ENCODE results near the gene EPHA2.

The EPHA2 gene

GRCh38 chr1:16143566-16144324, 12.1 kb downstream of the EPHA2 start:
- peaks cover 2% of the 10 kb centered on the region for H3K4me1 Mint-ChIP-seq (ENCODE audit: low read depth)
- peaks cover 12% of the 10 kb centered on the region for H3K27me3 Mint-ChIP-seq (ENCODE audit: low read depth)

DNA sequence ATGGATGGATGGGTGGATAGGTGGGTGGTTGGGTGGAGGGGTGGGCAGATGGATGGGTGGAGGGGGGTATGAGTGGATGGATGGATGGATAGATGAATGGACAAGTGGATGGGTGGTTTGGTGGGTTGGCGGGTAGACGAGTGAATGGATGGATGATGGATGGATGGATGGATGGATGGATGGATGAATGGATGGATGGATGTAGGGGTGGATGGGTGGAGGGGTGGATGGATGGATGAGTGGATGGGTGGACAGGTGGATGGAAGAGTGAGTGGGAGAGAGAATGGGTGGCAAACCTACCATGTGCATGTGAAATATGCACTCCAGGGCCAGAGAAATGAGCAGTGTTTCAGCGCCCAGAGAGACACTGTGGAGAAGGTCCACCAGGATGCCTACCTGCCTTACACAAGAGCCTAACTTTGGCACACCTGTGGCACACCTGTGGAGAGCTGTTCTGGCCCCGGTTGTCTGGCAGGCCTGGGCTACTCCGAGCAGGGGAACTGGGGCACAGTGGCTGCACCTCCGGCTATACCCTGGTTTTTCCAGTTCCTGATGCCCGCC, 12.8 kb downstream of the EPHA2 start:
- Mint-ChIP-seq H3K4me1 (ENCODE audit: low read depth) (peaks cover 2% of the 10 kb centered on the region), H3K27ac (no peak overlapping the region), H3K4me3 (no peak overlapping the region), H3K9me3 (no peaks in the 10 kb centered on the region), H3K36me3 (ENCODE audit: low read depth) (no peaks in the 10 kb centered on the region), H3K27me3 (ENCODE audit: low read depth) (peaks cover 12% of the 10 kb centered on the region)

More at GRCh38 chr1:16143566-16144324, 12.1 kb downstream of the EPHA2 start:
- no peaks in the 10 kb centered on the region for H3K9me3 Mint-ChIP-seq
- H3K4me3 Mint-ChIP-seq: no peak overlapping the region
- no peaks in the 10 kb centered on the region for H3K36me3 Mint-ChIP-seq (ENCODE audit: low read depth)
- H3K27ac Mint-ChIP-seq: no peak overlapping the region

GRCh38 chr1:16142383-16142995, 13.4 kb downstream of the EPHA2 start:
- Mint-ChIP-seq H3K27ac (no peak overlapping the region), H3K9me3 (no peaks in the 10 kb centered on the region), H3K27me3 (ENCODE audit: low read depth) (peaks cover 12% of the 10 kb centered on the region), H3K36me3 (ENCODE audit: low read depth) (no peaks in the 10 kb centered on the region), H3K4me3 (no peak overlapping the region), H3K4me1 (ENCODE audit: low read depth) (peaks cover 2% of the 10 kb centered on the region)

DNA sequence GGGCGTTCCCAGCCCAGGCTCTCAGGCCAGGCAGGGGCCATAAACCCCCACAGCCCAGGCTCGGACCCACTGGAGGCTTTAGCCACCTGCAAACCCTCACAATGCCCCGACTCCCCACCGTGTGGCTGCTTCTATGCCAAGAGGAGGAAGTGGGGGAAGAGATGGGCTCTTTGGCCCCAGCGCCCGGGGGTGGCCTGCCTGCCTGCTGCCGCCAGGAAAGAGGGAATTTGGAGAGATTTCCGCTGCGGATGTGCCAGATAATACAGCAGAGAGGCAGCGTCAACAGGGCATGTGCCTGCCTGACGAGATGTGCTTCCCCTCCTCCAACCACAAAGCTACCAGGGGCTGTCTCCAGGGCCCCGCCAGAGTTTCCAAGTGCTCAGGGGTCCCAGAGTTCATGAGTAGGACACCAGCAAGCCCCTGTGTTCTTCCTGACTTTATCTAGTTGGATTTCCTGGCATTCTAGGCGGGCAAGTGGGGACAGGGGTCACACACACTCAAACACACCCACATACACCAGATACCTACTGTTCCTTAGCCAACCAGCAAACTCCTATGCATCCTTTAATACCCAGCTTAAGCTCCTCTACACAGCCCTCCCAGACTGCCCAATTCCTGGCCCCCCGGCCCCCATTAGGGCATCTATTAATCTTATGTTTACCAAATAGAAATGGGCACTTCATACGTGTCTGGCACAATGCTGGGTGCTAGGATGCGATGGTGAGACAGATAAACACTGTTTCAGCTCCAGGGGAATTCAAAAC, 14.1 kb downstream of the EPHA2 start:
- Mint-ChIP-seq H3K27me3 (ENCODE audit: low read depth) (peaks cover 12% of the 10 kb centered on the region), H3K4me3 (no peak overlapping the region), H3K27ac (no peak overlapping the region), H3K9me3 (no peaks in the 10 kb centered on the region), H3K4me1 (ENCODE audit: low read depth) (peaks cover 2% of the 10 kb centered on the region), H3K36me3 (ENCODE audit: low read depth) (no peaks in the 10 kb centered on the region)

- Mint-ChIP-seq H3K36me3 (ENCODE audit: low read depth) (no peaks in the 10 kb centered on the region), H3K9me3 (no peaks in the 10 kb centered on the region), H3K4me3 (no peak overlapping the region), H3K27me3 (ENCODE audit: low read depth) (peaks cover 12% of the 10 kb centered on the region), H3K27ac (no peak overlapping the region), H3K4me1 (ENCODE audit: low read depth) (peaks cover 2% of the 10 kb centered on the region)
Measured at GRCh38 chr1:16140068-16140596, 15.7 kb downstream of the EPHA2 start.

- H3K4me1 Mint-ChIP-seq (ENCODE audit: low read depth): peaks cover 2% of the 10 kb centered on the region
- H3K9me3 Mint-ChIP-seq: no peaks in the 10 kb centered on the region
- H3K4me3 Mint-ChIP-seq: no peak overlapping the region
- H3K36me3 Mint-ChIP-seq (ENCODE audit: low read depth): no peaks in the 10 kb centered on the region
- no peak overlapping the region for H3K27ac Mint-ChIP-seq
- peaks cover 12% of the 10 kb centered on the region for H3K27me3 Mint-ChIP-seq (ENCODE audit: low read depth)
Measured at GRCh38 chr1:16139473-16139962, 16.4 kb downstream of the EPHA2 start.

DNA sequence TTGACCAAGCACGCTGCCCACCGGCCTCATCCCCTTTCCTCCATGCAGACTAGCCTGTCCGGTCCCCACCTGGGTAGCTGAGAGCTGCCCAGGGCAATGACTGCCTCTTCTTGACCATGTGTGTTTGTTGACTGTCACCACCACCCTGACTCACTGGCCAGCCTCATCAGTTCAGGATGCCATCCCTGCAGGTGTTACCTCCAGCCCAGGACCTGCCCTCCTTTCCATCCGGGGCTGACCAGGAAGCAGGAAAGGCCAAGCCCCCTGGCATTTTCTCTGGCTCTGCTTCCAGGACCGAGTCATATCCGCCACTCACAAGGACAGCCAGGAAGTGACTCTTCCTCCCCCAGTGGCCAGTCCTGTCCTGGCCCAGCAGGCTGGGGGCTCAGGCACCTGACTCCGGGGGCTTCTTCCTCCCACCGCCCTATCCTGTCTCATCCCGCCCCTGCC, 17.1 kb downstream of the EPHA2 start:
- Mint-ChIP-seq H3K4me1 (ENCODE audit: low read depth) (peaks cover 2% of the 10 kb centered on the region), H3K4me3 (no peak overlapping the region), H3K27me3 (ENCODE audit: low read depth) (peaks cover 12% of the 10 kb centered on the region), H3K36me3 (ENCODE audit: low read depth) (no peaks in the 10 kb centered on the region), H3K9me3 (no peaks in the 10 kb centered on the region), H3K27ac (no peak overlapping the region)

DNA sequence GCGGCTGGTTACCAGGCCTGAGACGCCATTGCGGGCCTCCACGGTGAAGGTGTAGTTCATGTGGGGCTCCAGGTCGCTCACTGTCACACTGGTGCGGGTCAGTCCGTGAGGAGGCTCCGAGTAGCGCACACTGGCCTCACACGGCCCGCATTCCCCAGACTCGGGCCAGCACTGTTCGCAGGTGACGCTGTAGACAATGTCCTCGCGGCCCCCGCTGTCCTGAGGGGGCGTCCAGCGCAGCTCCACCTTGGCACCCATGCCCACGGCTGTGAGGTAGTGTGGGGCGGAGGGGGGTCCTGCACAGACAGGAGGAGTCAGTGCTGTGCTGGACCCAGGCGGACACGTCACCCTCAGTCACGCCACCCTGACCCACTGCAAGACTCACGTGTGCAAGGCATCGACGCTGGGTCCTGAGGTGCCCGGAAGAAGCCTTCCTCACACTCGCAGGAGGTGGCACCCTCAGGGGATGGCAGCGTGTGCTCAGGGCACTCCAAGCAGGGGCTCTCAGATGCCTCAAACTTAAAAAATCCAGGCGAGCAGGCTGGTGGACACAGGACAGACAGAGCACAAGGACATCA, 17.9 kb downstream of the EPHA2 start:
- Mint-ChIP-seq H3K36me3 (ENCODE audit: low read depth) (no peaks in the 10 kb centered on the region), H3K27me3 (ENCODE audit: low read depth) (peaks cover 10% of the 10 kb centered on the region), H3K4me1 (ENCODE audit: low read depth) (peaks cover 2% of the 10 kb centered on the region), H3K9me3 (no peaks in the 10 kb centered on the region), H3K27ac (no peak overlapping the region), H3K4me3 (no peak overlapping the region)

DNA sequence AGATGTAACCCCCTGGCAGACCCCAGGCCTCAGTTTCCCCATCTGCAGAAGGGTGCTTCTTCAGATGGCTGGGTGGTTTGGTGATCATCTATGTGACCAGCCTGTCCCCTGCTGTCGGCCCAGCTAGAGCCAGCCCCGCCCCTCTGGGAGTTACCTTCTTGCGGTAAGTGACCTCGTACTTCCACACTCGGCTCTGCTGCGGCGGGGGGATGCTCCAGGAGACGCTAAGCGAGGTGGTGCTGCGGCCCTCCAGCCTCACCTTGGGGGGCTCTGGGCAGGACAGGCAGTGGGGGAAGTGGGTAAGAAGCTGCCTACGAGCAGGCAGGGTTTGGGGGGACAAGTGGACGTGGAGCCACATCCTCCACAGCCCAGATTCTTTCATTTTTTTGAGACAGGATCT, 20.4 kb downstream of the EPHA2 start:
- H3K27ac Mint-ChIP-seq: peak overlapping the region; percentile 49
- H3K36me3 Mint-ChIP-seq (ENCODE audit: low read depth): no peaks in the 10 kb centered on the region
- H3K27me3 Mint-ChIP-seq (ENCODE audit: low read depth): peaks cover 3% of the 10 kb centered on the region
- H3K4me1 Mint-ChIP-seq (ENCODE audit: low read depth): no peaks in the 10 kb centered on the region
- H3K9me3 Mint-ChIP-seq: no peaks in the 10 kb centered on the region
- no peak overlapping the region for H3K4me3 Mint-ChIP-seq

DNA sequence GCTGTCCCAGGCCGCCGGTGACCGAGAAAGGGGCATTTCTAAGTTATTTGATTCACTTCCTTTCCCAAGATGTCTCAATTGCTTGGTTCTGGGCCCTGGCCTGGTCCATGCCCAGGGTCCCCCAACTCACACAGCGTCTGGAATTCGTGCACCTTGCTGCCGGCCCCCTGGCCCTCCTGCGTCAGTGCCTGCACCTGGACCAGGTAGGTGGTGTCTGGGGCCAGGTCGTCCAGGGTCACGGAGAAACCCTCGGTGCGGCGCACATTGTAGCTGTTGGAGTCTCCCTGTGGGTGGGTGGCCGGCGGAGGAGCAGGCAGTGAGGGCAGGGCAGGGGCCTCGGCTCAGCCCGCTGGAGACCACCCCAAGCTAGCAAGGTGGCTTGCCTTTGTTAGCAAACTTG, 21.0 kb downstream of the EPHA2 start:
- Mint-ChIP-seq H3K27me3 (ENCODE audit: low read depth) (peaks cover 3% of the 10 kb centered on the region), H3K27ac (no peak overlapping the region), H3K4me1 (ENCODE audit: low read depth) (no peaks in the 10 kb centered on the region), H3K36me3 (ENCODE audit: low read depth) (no peaks in the 10 kb centered on the region), H3K4me3 (no peak overlapping the region), H3K9me3 (no peaks in the 10 kb centered on the region)

- Mint-ChIP-seq H3K4me1 (ENCODE audit: low read depth) (no peaks in the 10 kb centered on the region), H3K9me3 (no peaks in the 10 kb centered on the region), H3K27me3 (ENCODE audit: low read depth) (no peaks in the 10 kb centered on the region), H3K36me3 (ENCODE audit: low read depth) (no peaks in the 10 kb centered on the region), H3K4me3 (no peak overlapping the region), H3K27ac (no peak overlapping the region)
Measured at GRCh38 chr1:16134066-16134801, 21.6 kb downstream of the EPHA2 start.

- H3K27ac Mint-ChIP-seq: no peak overlapping the region
- H3K36me3 Mint-ChIP-seq (ENCODE audit: low read depth): no peaks in the 10 kb centered on the region
- H3K4me1 Mint-ChIP-seq (ENCODE audit: low read depth): no peaks in the 10 kb centered on the region
- no peaks in the 10 kb centered on the region for H3K27me3 Mint-ChIP-seq (ENCODE audit: low read depth)
- no peaks in the 10 kb centered on the region for H3K9me3 Mint-ChIP-seq
- H3K4me3 Mint-ChIP-seq: no peak overlapping the region
Measured at GRCh38 chr1:16133007-16133961, 22.6 kb downstream of the EPHA2 start.
